Neural progenitor cell (in vitro differentiated cells): Measurements from ENCODE around the gene KLHL17.

ENCODE experiments used
- CTCF ChIP-seq: fragments of 200-600 bp; sonication (generic); IDR thresholded peaks from 2 replicates; pipeline ENCODE4 v1.5.1; 2017; ENCODE audit warnings: antibody characterized with exemption, mild to moderate bottlenecking
- EZH2 ChIP-seq: fragments of 200-600 bp; sonication (generic); IDR thresholded peaks from 2 replicates; pipeline ENCODE4 v1.6.1; 2017; ENCODE audit warnings: antibody characterized with exemption, mild to moderate bottlenecking, moderate library complexity
- EZH2phosphoT487 ChIP-seq: fragments of 200-600 bp; sonication (generic); IDR thresholded peaks from 2 replicates; pipeline ENCODE4 v1.6.1; 2017; ENCODE audit warnings: antibody characterized with exemption

- TF ChIP-seq CTCF (no peak), EZH2 (no peak), EZH2phosphoT487 (no peak)
Measured at GRCh38 chr1:917076-917459, 43.3 kb upstream of the KLHL17 start.
